ENCODE data around the gene MOSPD2. TPM values are rescaled to one million over a fixed set of nuclear protein-coding genes. Genes with fewer than 3 reads are reported as not detected.

MOSPD2 gene
- total RNA-seq, 1 experiment from 2014 or later, result 11.6 TPM

- H2AFZ ChIP-seq (ENCODE audit: low read length), result no peak overlapping the region
- H3K36me3 ChIP-seq (ENCODE audit: low read depth, low read length), result no peaks in the 10 kb centered on the region
- ATAC-seq (peak; percentile 60), DNase-seq (peak; percentile 40)
- H3K9me3 ChIP-seq (ENCODE audit: low read length), result no peaks in the 10 kb centered on the region
- ChIA-PET POLR2A (ENCODE audit: unreplicated experiment) (no interaction called here), CTCF (no interaction called here)
- no peaks in the 10 kb centered on the region for H3K9me2 ChIP-seq (replicated peaks; ENCODE audit: low read length)
- H3K4me1 ChIP-seq (ENCODE audit: insufficient read depth, low read length), result peaks cover 4% of the 10 kb centered on the region; the same call in 1 of the 2 replicates
- no peaks in the 10 kb centered on the region for H3F3A ChIP-seq (ENCODE audit: low read length, unreplicated experiment)
- H3K4me3 ChIP-seq (ENCODE audit: low read length), result no peak overlapping the region
- H3K9ac ChIP-seq (ENCODE audit: low read length), result no peak overlapping the region
- no peaks in the 10 kb centered on the region for H3K79me2 ChIP-seq (ENCODE audit: low read length)
- no peaks in the 10 kb centered on the region for H3K27me3 ChIP-seq (ENCODE audit: low read length)
- intact Hi-C loops (cut with micrococcal nuclease), result no loop called here
- no peaks in the 10 kb centered on the region for H4K20me1 ChIP-seq (ENCODE audit: low read length)
- BruUV-seq (replicated peaks), result no TSS peak
- no peak for TF ChIP-seq EZH2phosphoT487 (IDR thresholded peaks at IDR 0.05; ENCODE audit: borderline replicate concordance, low read length)
- no peak for TF ChIP-seq CTCF (conservative IDR thresholded peaks at IDR 0.05; ENCODE audit: low read depth, low read length)
- TF ChIP-seq EZH2 (IDR thresholded peaks at IDR 0.05; ENCODE audit: low read length, unreplicated experiment), result no peak
- no peak overlapping the region for H3K27ac ChIP-seq (ENCODE audit: low read length)
- no peak overlapping the region for H3K4me2 ChIP-seq (ENCODE audit: low read length)
Measured at GRCh38 chrX:14927401-14927800, 54.2 kb downstream of the MOSPD2 start.

GRCh38 chrX:14930663-14931062 is 57.4 kb downstream of the MOSPD2 start:
- H3K27ac ChIP-seq (ENCODE audit: low read length), result no peak overlapping the region
- ChIA-PET CTCF (no interaction called here), POLR2A (ENCODE audit: unreplicated experiment) (no interaction called here)
- no peaks in the 10 kb centered on the region for H3K4me1 ChIP-seq (ENCODE audit: insufficient read depth, low read length)
- no peak for ATAC-seq
- H2AFZ ChIP-seq (ENCODE audit: low read length), result no peak overlapping the region
- no peaks in the 10 kb centered on the region for H4K20me1 ChIP-seq (ENCODE audit: low read length)
- no peak for DNase-seq
- TF ChIP-seq EZH2phosphoT487 (IDR thresholded peaks at IDR 0.05; ENCODE audit: borderline replicate concordance, low read length), result no peak
- TF ChIP-seq EZH2 (IDR thresholded peaks at IDR 0.05; ENCODE audit: low read length, unreplicated experiment), result no peak
- TF ChIP-seq CTCF (conservative IDR thresholded peaks at IDR 0.05; ENCODE audit: low read depth, low read length), result no peak
- H3K9me3 ChIP-seq (ENCODE audit: low read length), result no peaks in the 10 kb centered on the region
- H3K27me3 ChIP-seq (ENCODE audit: low read length), result no peaks in the 10 kb centered on the region
- H3K79me2 ChIP-seq (ENCODE audit: low read length), result no peaks in the 10 kb centered on the region
- H3K9ac ChIP-seq (ENCODE audit: low read length), result no peak overlapping the region
- H3K4me3 ChIP-seq (ENCODE audit: low read length), result no peak overlapping the region
- H3F3A ChIP-seq (ENCODE audit: low read length, unreplicated experiment), result no peaks in the 10 kb centered on the region
- no peaks in the 10 kb centered on the region for H3K36me3 ChIP-seq (ENCODE audit: low read depth, low read length)
- no peaks in the 10 kb centered on the region for H3K9me2 ChIP-seq (replicated peaks; ENCODE audit: low read length)
- intact Hi-C loops (cut with micrococcal nuclease), result no loop called here
- no peak overlapping the region for H3K4me2 ChIP-seq (ENCODE audit: low read length)
- BruUV-seq (replicated peaks), result no TSS peak

GRCh38 chrX:14932136-14932535 is 58.9 kb downstream of the MOSPD2 start:
- TF ChIP-seq EZH2phosphoT487 (IDR thresholded peaks at IDR 0.05; ENCODE audit: borderline replicate concordance, low read length), result no peak
- TF ChIP-seq EZH2 (IDR thresholded peaks at IDR 0.05; ENCODE audit: low read length, unreplicated experiment), result no peak
- no peak for TF ChIP-seq CTCF (conservative IDR thresholded peaks at IDR 0.05; ENCODE audit: low read depth, low read length)
- H3K4me1 ChIP-seq (ENCODE audit: insufficient read depth, low read length), result peaks cover 9% of the 10 kb centered on the region
- no TSS peak for BruUV-seq (replicated peaks)

More at GRCh38 chrX:14932136-14932535, 58.9 kb downstream of the MOSPD2 start:
- H3K27me3 ChIP-seq (ENCODE audit: low read length), result no peaks in the 10 kb centered on the region
- no peak overlapping the region for H3K27ac ChIP-seq (ENCODE audit: low read length)
- no peak overlapping the region for H3K4me3 ChIP-seq (ENCODE audit: low read length)
- DNase-seq (no peak), ATAC-seq (no peak)
- H3K9ac ChIP-seq (ENCODE audit: low read length), result no peak overlapping the region
- no peaks in the 10 kb centered on the region for H3K36me3 ChIP-seq (ENCODE audit: low read depth, low read length)
- no peak overlapping the region for H3K4me2 ChIP-seq (ENCODE audit: low read length)
- CTCF ChIA-PET, result no interaction called here
- no peaks in the 10 kb centered on the region for H3K9me2 ChIP-seq (replicated peaks; ENCODE audit: low read length)
- intact Hi-C loops (cut with micrococcal nuclease), result no loop called here
- H4K20me1 ChIP-seq (ENCODE audit: low read length), result no peaks in the 10 kb centered on the region
- H2AFZ ChIP-seq (ENCODE audit: low read length), result no peak overlapping the region
- no peaks in the 10 kb centered on the region for H3K9me3 ChIP-seq (ENCODE audit: low read length)
- H3F3A ChIP-seq (ENCODE audit: low read length, unreplicated experiment), result no peaks in the 10 kb centered on the region
- H3K79me2 ChIP-seq (ENCODE audit: low read length), result no peaks in the 10 kb centered on the region
- POLR2A ChIA-PET (ENCODE audit: unreplicated experiment), result no interaction called here

All from PC-3 (cell line).